HG03060 (cell line): ENCODE measurements around the gene PRDM16.

Source experiments
- ATAC-seq: cut with Tn5 transposase; IDR thresholded peaks from one replicate; pipeline ENCODE4 v1.9.1; 2021; ENCODE audit warnings: low read depth, moderate number of reproducible peaks; ENCODE audit not compliant: unreplicated experiment

The PRDM16 gene

DNA sequence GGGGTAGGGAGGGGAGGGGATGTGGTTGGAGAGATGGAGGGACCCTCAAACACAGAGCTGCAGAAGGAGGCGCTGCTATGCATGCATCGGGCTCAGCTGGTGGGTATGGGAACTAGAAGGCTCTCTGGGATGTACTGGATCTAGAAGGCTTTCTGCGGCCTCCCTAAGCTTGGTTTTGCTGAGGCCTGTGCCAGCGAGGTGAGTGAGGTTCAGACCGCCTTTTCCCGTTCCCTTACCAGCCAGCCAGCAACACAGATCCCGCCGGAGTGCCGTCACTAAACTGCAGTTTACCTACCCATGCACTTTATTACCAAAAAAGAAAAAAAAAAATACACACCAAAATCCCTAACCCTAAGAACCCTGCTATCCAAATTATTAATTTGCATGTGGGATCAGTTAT, 180.2 kb downstream of the PRDM16 start:
- no peak for ATAC-seq

- ATAC-seq = no peak
Measured at GRCh38 chr1:3249631-3250501, 180.9 kb downstream of the PRDM16 start.

GRCh38 chr1:3250624-3251023, 181.6 kb downstream of the PRDM16 start:
- no peak for ATAC-seq

DNA sequence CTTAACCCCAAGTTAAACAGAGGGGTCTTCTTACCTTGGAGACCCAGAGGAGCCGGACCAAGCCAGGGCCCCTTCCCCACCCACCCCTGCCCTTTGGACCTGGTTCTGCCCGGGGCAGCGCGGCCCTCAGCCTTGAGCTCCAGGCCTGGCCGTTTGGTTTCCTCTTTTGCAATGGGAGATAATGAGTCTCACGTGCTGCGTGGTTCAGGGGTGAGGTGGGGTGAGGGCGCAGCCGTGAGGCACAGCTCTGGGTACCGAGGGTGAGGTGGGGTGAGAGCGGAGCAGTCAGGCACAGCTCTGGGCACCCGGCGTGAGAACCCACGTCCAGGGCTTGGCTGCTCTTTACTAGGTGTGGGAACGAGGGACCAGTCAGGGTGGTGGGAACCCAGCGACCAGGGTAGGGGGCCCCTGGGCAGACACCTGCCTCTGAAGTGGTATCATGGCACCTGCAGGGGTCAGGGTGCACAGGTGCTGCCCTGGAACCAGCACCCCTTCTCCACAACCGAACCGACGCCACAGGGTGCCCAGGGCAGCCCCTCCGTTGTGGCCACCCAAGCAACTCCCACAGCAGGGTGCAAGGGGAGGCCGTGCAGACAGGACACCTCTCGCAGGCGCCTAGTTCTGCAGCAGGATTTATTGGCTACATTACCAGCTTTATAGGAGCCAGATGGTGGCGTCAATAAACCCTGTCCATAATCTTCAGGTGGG, 182.2 kb downstream of the PRDM16 start:
- ATAC-seq = no peak

DNA sequence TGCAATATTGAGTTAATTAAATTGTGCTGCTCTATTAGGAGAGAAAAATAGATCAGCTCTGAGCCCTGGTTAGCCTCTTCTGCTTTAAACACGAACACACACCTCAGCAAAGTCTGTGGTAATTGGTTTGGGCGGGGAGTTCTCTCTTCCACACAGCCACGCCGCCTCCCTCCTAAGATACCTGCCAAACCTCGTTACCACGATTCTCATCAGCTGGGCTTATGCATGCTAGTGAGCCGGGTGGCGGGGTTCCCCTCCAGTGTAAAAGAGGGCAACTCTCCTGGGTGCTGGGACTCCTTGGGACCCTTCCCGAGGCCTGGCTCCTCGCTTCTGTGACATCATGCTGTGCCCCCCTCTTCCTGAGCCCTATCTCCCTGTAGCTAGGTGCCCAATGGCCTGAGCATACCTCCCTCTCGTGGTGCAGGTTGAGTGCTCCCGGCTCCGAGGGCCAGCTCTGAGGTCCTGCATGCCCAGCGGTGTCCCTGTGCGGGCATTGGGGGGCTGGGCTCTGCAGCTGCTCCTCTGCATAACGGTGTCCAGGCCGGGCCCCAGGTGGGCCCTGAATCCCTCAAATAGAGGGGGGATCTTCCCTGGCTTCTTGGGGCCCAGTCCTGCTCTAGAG, 182.9 kb downstream of the PRDM16 start:
- ATAC-seq = no peak

- ATAC-seq = no peak
Measured at GRCh38 chr1:3255680-3256079, 186.7 kb downstream of the PRDM16 start.

GRCh38 chr1:3257788-3258187, 188.8 kb downstream of the PRDM16 start:
- no peak for ATAC-seq

GRCh38 chr1:3258386-3259003, 189.5 kb downstream of the PRDM16 start:
- ATAC-seq = no peak

DNA sequence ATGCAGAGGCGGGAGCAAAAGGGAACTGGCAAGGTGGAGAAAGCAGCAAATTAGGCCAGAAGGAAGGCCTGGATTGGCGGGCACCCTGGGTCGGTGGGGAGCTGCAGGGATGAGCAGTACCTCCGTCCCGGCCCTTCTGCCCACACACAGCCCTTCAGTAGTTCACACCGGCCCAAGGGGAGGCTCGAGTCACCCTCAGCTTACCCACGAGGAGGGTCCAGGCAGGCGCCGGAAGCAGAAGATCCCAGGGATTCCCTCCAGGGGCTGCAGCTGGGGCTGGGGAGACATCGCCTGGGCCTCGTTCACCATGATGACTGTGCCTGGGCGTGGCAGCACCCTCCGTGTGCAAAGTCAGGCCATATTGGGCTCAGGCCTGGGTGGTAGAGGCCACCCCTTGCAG, 190.0 kb downstream of the PRDM16 start:
- ATAC-seq = no peak

DNA sequence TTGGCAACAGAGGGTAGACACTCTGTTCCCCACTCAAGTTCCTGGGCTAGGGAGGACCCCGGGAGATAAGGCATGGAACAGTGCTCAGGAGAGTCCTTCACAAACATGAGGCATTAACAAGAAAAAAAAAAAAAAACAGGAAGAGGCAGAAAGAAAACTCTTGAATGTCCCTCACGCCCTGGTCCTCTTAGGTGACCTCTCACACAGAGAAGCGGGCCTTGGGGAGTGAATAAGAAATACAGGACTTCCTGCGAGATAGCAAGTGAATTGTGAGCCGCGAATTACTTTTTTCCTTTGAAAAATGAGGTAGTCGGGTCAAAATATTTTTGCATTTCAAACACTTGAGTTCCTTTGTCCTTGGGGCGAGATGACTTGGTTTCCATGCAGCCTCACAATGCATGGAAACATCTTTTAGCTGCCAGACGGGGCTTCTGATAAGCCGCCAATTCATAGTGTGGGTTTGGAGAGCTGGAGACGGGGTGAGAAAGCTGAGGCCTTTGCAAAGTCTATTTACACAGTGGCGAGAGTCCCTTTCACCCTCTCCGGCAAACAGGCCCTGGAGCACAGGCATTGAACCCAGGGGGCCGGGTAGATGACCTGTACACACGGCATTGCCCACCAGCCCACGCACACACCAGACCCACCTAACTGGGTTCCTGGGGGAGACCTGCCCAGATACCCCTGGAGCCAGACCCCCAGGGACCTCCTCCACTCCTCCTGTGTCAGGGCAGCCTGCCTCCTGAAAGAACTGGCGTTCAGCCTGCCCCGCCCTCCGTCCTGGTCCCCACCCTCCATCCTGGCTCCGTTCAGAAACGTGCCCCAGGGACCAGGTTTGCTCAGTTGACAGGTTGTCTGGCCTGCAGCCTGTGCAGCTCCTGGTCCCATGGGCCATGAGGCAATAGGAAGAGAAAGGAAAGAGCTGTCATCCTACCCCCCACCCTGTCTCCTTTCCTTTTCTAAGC, 192.3 kb downstream of the PRDM16 start:
- ATAC-seq = no peak

DNA sequence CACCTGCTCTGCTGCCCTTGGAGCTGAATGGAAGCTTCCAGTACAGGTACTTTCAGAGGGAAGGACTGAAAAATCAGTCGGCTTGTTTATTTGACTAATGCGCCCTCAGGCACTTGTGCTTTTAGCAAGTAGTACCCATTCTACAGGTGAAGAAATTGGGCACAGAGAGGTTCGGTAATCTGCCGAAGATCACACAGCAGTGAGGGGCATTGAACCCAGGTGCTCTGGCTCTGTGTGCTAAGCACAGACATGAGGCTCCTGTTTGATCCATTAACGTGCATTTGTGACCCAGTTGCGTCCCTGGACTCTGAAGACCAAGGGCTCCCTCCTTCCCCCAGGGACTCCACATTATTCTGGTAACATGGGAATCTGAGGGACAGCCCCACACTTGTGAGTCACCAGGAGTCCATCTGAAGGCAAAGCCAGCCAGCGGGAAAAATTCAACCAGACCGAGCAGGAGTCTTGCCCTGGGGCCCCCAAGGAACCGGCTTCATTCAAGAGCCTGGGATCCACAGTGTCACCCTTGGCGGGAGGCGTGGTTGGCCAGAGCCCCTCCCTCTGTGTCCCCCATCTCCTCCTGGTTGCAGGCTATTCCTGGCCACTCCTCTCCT, 193.1 kb downstream of the PRDM16 start:
- ATAC-seq = no peak

GRCh38 chr1:3262681-3263286, 193.8 kb downstream of the PRDM16 start:
- no peak for ATAC-seq

GRCh38 chr1:3263790-3264189, 194.8 kb downstream of the PRDM16 start:
- no peak for ATAC-seq

DNA sequence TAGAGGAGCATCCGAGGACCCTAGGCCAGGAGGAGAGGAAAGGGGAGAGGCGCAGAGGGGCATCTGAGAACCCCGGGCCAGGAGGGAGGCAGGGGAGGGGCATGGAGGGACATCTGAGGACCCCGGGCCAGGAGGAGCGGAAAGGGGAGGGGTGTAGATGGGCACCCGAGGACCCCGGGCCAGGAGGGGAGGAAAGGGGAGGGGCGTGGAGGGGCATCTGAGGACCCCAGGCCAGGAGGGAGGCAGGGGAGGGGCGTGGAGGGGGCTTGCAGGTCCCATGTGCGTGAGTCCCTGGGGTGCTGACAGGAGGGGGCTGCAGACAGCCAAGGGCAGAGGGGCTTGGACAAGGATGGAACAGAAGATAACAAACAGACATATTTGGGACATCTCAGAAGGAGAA, 195.5 kb downstream of the PRDM16 start:
- ATAC-seq = no peak

GRCh38 chr1:3265835-3266805, 197.1 kb downstream of the PRDM16 start:
- no peak for ATAC-seq

GRCh38 chr1:3266870-3267549, 198.0 kb downstream of the PRDM16 start:
- ATAC-seq = no peak

GRCh38 chr1:3267550-3268270, 198.7 kb downstream of the PRDM16 start:
- no peak for ATAC-seq
